Measurements from ENCODE around the gene ARAP3.

DNA sequence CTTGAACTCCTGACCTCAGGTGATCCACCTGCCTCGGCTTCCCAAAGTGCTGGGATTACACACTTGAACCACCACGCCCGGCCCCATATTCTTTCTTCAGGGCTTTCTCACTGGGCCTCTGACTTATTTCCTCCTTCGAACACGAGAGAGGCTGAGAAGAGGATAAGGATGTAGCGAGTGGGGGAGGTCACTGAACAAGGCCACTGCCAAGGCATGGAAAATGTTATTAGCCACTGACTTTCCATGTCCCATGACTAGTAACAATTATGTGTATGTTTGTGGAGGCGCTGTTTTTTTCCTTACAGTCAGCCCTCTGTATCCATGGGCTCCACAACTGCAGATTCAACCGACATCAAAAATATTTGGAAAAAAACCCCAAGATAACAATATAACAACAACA, 18.5 kb downstream of the ARAP3 start:
- TF ChIP-seq, protein P1, sequence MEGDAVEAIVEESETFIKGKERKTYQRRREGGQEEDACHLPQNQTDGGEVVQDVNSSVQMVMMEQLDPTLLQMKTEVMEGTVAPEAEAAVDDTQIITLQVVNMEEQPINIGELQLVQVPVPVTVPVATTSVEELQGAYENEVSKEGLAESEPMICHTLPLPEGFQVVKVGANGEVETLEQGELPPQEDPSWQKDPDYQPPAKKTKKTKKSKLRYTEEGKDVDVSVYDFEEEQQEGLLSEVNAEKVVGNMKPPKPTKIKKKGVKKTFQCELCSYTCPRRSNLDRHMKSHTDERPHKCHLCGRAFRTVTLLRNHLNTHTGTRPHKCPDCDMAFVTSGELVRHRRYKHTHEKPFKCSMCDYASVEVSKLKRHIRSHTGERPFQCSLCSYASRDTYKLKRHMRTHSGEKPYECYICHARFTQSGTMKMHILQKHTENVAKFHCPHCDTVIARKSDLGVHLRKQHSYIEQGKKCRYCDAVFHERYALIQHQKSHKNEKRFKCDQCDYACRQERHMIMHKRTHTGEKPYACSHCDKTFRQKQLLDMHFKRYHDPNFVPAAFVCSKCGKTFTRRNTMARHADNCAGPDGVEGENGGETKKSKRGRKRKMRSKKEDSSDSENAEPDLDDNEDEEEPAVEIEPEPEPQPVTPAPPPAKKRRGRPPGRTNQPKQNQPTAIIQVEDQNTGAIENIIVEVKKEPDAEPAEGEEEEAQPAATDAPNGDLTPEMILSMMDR (IDR thresholded peaks at IDR 0.05) = no peak
- TF ChIP-seq POLR2A (IDR thresholded peaks at IDR 0.05) = no peak

Measured in testis (tissue), 2 donors.